A549 (cell line): ENCODE results near the gene HOXD11. TPM values are rescaled to one million over a fixed set of nuclear protein-coding genes. Genes with fewer than 3 reads are reported as not detected.

Experiments used
- ATAC-seq, 2 experiments: fragments of 200-7000 bp in 1 of 2; fragments of >200 bp in 1 of 2; cut with Nextera tagmentation in 1 of 2; cut with Tn5 transposase in 1 of 2; 3 replicates each; pipeline versions ENCODE4 v1.8.0 to v1.9.1; 2018 to 2020; ENCODE audit warnings: mild to moderate bottlenecking in 1 of 2, moderate library complexity in 1 of 2
- CTCF ChIA-PET: fragments of 300-600 bp; sonication (Branson Sonifier 250); formaldehyde crosslinking; extraction: SDS; loops from one replicate; lab custom pipeline; 2021; ENCODE audit warnings: antibody characterized with exemption, inconsistent platforms; lab: Yijun Ruan, JAX
- POLR2A ChIA-PET: fragments of 350-600 bp; formaldehyde crosslinking; extraction: SDS; loops from one replicate; lab custom pipeline; 2021; ENCODE audit warnings: antibody characterized with exemption, inconsistent platforms; lab: Yijun Ruan, JAX
- DNase-seq, 2 experiments: peaks; one replicate each; pipeline versions ENCODE4 v3.0.0 to v3.0.0-alpha.2; 2011 to 2016; ENCODE audit warnings: low read depth in 1 of 2, low spot score in 1 of 2
- FAIRE-seq: peaks from 2 replicates; lab custom pipeline; 2011; peaks lifted over from hg19 to GRCh38; lab: Jason Lieb, UNC
- H3K27ac ChIP-seq, 2 experiments: fragments of >200 bp; sonication (Bioruptor Twin); formaldehyde crosslinking; 3 replicates each; pipeline ENCODE4 v1.5.1; 2016 to 2017
- H3K4me1 ChIP-seq: fragments of >200 bp; sonication (Bioruptor Twin); formaldehyde crosslinking; 3 replicates; pipeline ENCODE4 v1.6.1; 2016
- H3K4me2 ChIP-seq: fragments of >200 bp; sonication (Bioruptor Twin); formaldehyde crosslinking; 3 replicates; pipeline ENCODE4 v1.6.1; 2016
- H3K4me3 ChIP-seq: fragments of >200 bp; sonication (Bioruptor Twin); formaldehyde crosslinking; 3 replicates; pipeline ENCODE4 v1.5.1; 2016
- H3K9me3 ChIP-seq: fragments of >200 bp; sonication (Bioruptor Twin); formaldehyde crosslinking; 3 replicates; pipeline ENCODE4 v1.6.1; 2016
- BCL3 ChIP-seq: fragments of >200 bp; sonication (Bioruptor Twin); formaldehyde crosslinking; IDR thresholded peaks from 3 replicates; pipeline ENCODE4 v1.6.1; 2016
- BHLHE40 ChIP-seq: IDR thresholded peaks from 2 replicates; pipeline ENCODE4 v1.6.1; 2012; ENCODE audit warnings: low read depth, low read length, inconsistent platforms
- CBX2 ChIP-seq: fragments of 200-600 bp; sonication (generic); IDR thresholded peaks from 2 replicates; pipeline ENCODE4 v1.6.1; 2016; ENCODE audit warnings: low read depth, mild to moderate bottlenecking, borderline replicate concordance
- CBX8 ChIP-seq: fragments of 200-600 bp; sonication (generic); IDR thresholded peaks from 2 replicates; pipeline ENCODE4 v1.6.1; 2016
- CHD4 ChIP-seq: fragments of 200-600 bp; sonication (generic); IDR thresholded peaks from 2 replicates; pipeline ENCODE4 v1.6.1; 2016; ENCODE audit warnings: antibody characterized with exemption, mild to moderate bottlenecking, borderline replicate concordance
- EHMT2 ChIP-seq: fragments of 200-600 bp; sonication (generic); IDR thresholded peaks from 2 replicates; pipeline ENCODE4 v1.6.1; 2016; ENCODE audit warnings: antibody characterized with exemption, low read depth, mild to moderate bottlenecking, moderate library complexity
- FOSB ChIP-seq: fragments of 250-450 bp; sonication (Bioruptor Pico); IDR thresholded peaks from 2 replicates; pipeline ENCODE4 v1.5.0; 2020; ENCODE audit warnings: mild to moderate bottlenecking, moderate library complexity
- FOXS1 ChIP-seq: fragments of 250-450 bp; sonication (Bioruptor Pico); IDR thresholded peaks from 2 replicates; pipeline ENCODE4 v1.5.0; 2020; ENCODE audit warnings: mild to moderate bottlenecking, moderate library complexity
- GATA3 ChIP-seq: IDR thresholded peaks from 2 replicates; pipeline ENCODE4 v1.6.1; 2012; ENCODE audit warnings: borderline replicate concordance
- HEYL ChIP-seq: fragments of 250-450 bp; sonication (Bioruptor Pico); IDR thresholded peaks from 2 replicates; pipeline ENCODE4 v1.8.0; 2021; ENCODE audit warnings: mild to moderate bottlenecking, moderate library complexity
- HMGXB4 ChIP-seq: fragments of 250-450 bp; sonication (Bioruptor Pico); IDR thresholded peaks from 2 replicates; pipeline ENCODE4 v1.5.0; 2021; ENCODE audit warnings: mild to moderate bottlenecking, moderate library complexity, borderline replicate concordance
- HOXA7 ChIP-seq: fragments of 250-450 bp; sonication (Bioruptor Pico); IDR thresholded peaks from 2 replicates; pipeline ENCODE4 v1.5.0; 2020; ENCODE audit warnings: mild to moderate bottlenecking, moderate library complexity
- HOXB5 ChIP-seq: fragments of 250-450 bp; sonication (Bioruptor Pico); IDR thresholded peaks from 2 replicates; pipeline ENCODE4 v1.5.0; 2020; ENCODE audit warnings: mild to moderate bottlenecking, moderate library complexity
- JUN ChIP-seq, 2 experiments: fragments of >200 bp; sonication (Bioruptor Twin); formaldehyde crosslinking; IDR thresholded peaks; 2 replicates in 1 of 2; 3 replicates in 1 of 2; pipeline ENCODE4 v1.6.1; 2016 to 2017
- MAFK ChIP-seq: fragments of 450-650 bp; IDR thresholded peaks from 2 replicates; pipeline ENCODE4 v1.6.1; 2014; ENCODE audit not compliant: partially characterized antibody
- MAZ ChIP-seq: fragments of 150-350 bp; IDR thresholded peaks from 2 replicates; pipeline ENCODE4 v1.6.1; 2014; ENCODE audit warnings: antibody characterized with exemption, low read depth, low read length, borderline replicate concordance
- NPAS2 ChIP-seq: fragments of 250-450 bp; sonication (Bioruptor Pico); IDR thresholded peaks from 2 replicates; pipeline ENCODE4 v1.8.0; 2022; ENCODE audit warnings: mild to moderate bottlenecking, moderate library complexity, borderline replicate concordance
- PBX3 ChIP-seq: IDR thresholded peaks from 2 replicates; pipeline ENCODE4 v1.6.1; 2012
- POLR2A ChIP-seq: IDR thresholded peaks from 2 replicates; pipeline ENCODE4 v1.6.1; 2012; ENCODE audit warnings: mild to moderate bottlenecking, low read length
- RAD21 ChIP-seq, 2 experiments: fragments of >200 bp in 1 of 2; sonication (Bioruptor Twin) in 1 of 2; formaldehyde crosslinking in 1 of 2; IDR thresholded peaks in 1 of 2; conservative IDR thresholded peaks in 1 of 2; 2 replicates in 1 of 2; 3 replicates in 1 of 2; pipeline ENCODE4 v1.6.1; 2012 to 2018; ENCODE audit warnings: inconsistent platforms in 1 of 2
- RFX5 ChIP-seq: fragments of 450-650 bp; IDR thresholded peaks from 2 replicates; pipeline ENCODE4 v1.7.1; 2014; ENCODE audit warnings: antibody characterized with exemption, mild to moderate bottlenecking, moderate library complexity
- RNF2 ChIP-seq: fragments of 200-600 bp; sonication (generic); IDR thresholded peaks from 2 replicates; pipeline ENCODE4 v1.6.1; 2016; ENCODE audit warnings: low read depth, mild to moderate bottlenecking, antibody characterized with exemption, moderate library complexity, borderline replicate concordance
- SMC3 ChIP-seq: fragments of >200 bp; sonication (Bioruptor Twin); formaldehyde crosslinking; IDR thresholded peaks from 3 replicates; pipeline ENCODE4 v1.6.1; 2018; ENCODE audit warnings: inconsistent platforms
- TP53 ChIP-seq: fragments of 250-450 bp; sonication (Bioruptor Pico); IDR thresholded peaks from 2 replicates; pipeline ENCODE4 v1.5.0; 2021; ENCODE audit warnings: mild to moderate bottlenecking, moderate library complexity
- ZC3H11A ChIP-seq: fragments of 450-650 bp; IDR thresholded peaks from 2 replicates; pipeline ENCODE4 v1.6.1; 2014; ENCODE audit warnings: antibody characterized with exemption, mild to moderate bottlenecking
- ZFP36 ChIP-seq: fragments of 450-650 bp; IDR thresholded peaks from 2 replicates; pipeline ENCODE4 v1.6.1; 2014; ENCODE audit warnings: borderline replicate concordance; ENCODE audit not compliant: partially characterized antibody
- WGBS: methylation state at CpG from one replicate; pipeline ENCODE4 v1.1.6; 2017; ENCODE audit errors: missing lambda C conversion rate; 5-methylcytosine and 5-hydroxymethylcytosine counted together
- polyA plus RNA-seq, 4 experiments: library from polyadenylated mRNA; depleted of rRNA in 3 of 4; stranded (reverse); fragments of >200 nt; fragmentation: RNase III in 1 of 4; extraction: RNeasy Plus Mini Kit Qiagen cat#74134 plus additional on column Dnase treatment in 1 of 4; gene quantifications; 2 replicates in 3 of 4; 3 replicates in 1 of 4; pipeline ENCODE4 v1.2.3, GENCODE V29; 2011 to 2017

HOXD11 gene
- polyA plus RNA-seq, 2 of the 4 experiments (the other 2 are of a cell fraction) = 2.6 to 4.8 TPM

GRCh38 chr2:176072951-176073904 lies 33.9 kb upstream of the HOXD11 start:
- FAIRE-seq (no peak), DNase-seq (no peak)
- H3K27ac ChIP-seq = no peak overlapping the region
- TF ChIP-seq GATA3 = no peak
- no peak for TF ChIP-seq PBX3
- TF ChIP-seq, all 56 proteins: peak for 0
- Histone ChIP-seq H3K9me3 (no peaks in the 10 kb centered on the region), H3K4me3 (no peak overlapping the region), H3K4me2 (no peak overlapping the region), H3K4me1 (no peaks in the 10 kb centered on the region)
- ATAC-seq = peak in 1 of 2 experiments; percentile 38; a peak in 3 of 6 replicates
- POLR2A ChIA-PET = no interaction called here
- 44% methylated on average over 29 of the region's 29 CpGs for WGBS
- CTCF ChIA-PET = interaction anchor here (0.6 to 1.3 kb wide), 3 partner anchors 61 to 706 kb away, joined by 3 to 4 read pairs (median 3); no protein-coding TSS in a partner anchor

- H3K9me3 ChIP-seq = no peaks in the 10 kb centered on the region
- H3K27ac ChIP-seq = no peak overlapping the region
- FAIRE-seq (no peak), DNase-seq (no peak), ATAC-seq (no peak)
- H3K4me1 ChIP-seq = peaks cover 9% of the 10 kb centered on the region; the same call in 2 of the 3 replicates
- ChIA-PET CTCF (interaction anchor here (0.6 to 2.5 kb wide), 5 partner anchors 10 to 1385 kb away, joined by 3 to 9 read pairs (median 4); no protein-coding TSS in a partner anchor), POLR2A (no interaction called here)
- no peak overlapping the region for H3K4me2 ChIP-seq
- TF ChIP-seq CBX2 (no peak), TP53 (CRISPR knock-in tag) (no peak), CBX8 (no peak), CHD4 (no peak), MAFK (no peak), HOXA7 (CRISPR knock-in tag) (no peak), POLR2A (no peak), RAD21 (conservative IDR thresholded peaks at IDR 0.05 in 1 of 2, IDR thresholded peaks at IDR 0.05 in 1 of 2) (no peak), NPAS2 (CRISPR knock-in tag) (no peak), SMC3 (no peak), EHMT2 (no peak), BHLHE40 (no peak), ZFP36 (no peak), ZC3H11A (no peak), JUN (IDR thresholded peaks at IDR 0.05) (no peak), FOXS1 (CRISPR knock-in tag) (no peak), HEYL (CRISPR knock-in tag) (no peak), RFX5 (no peak)
- no peak overlapping the region for H3K4me3 ChIP-seq
- 72% methylated on average over 7 of the region's 7 CpGs for WGBS
Measured at GRCh38 chr2:176074919-176075425, 32.1 kb upstream of the HOXD11 start.

GRCh38 chr2:176075481-176075880 lies 31.6 kb upstream of the HOXD11 start:
- FAIRE-seq = no peak
- DNase-seq = no peak
- WGBS = 44% methylated on average over 15 of the region's 15 CpGs
- ChIA-PET CTCF (interaction anchor here (0.5 to 2.5 kb wide), 6 partner anchors 10 to 1385 kb away, joined by 3 to 9 read pairs (median 4); no protein-coding TSS in a partner anchor), POLR2A (no interaction called here)
- ATAC-seq = no peak
- H3K27ac ChIP-seq = no peak overlapping the region
- no peaks in the 10 kb centered on the region for H3K9me3 ChIP-seq
- H3K4me2 ChIP-seq = no peak overlapping the region
- no peak for TF ChIP-seq HOXB5
- no peak for TF ChIP-seq HMGXB4
- TF ChIP-seq RNF2 = no peak
- TF ChIP-seq FOSB (CRISPR knock-in tag) = no peak
- no peak for TF ChIP-seq BCL3
- TF ChIP-seq MAZ = no peak
- no peak for TF ChIP-seq JUN (IDR thresholded peaks at IDR 0.05)
- TF ChIP-seq CBX8 = 0 out of 2 replicates have a peak, but pooled peaks have one; percentile 20
- TF ChIP-seq, all 56 proteins: peak for 1
- H3K4me1 ChIP-seq = peaks cover 9% of the 10 kb centered on the region; the same call in 2 of the 3 replicates
- no peak overlapping the region for H3K4me3 ChIP-seq
